HG02571 (cell line): Measurements from ENCODE around the gene BAG5.

ENCODE experiments used
- ATAC-seq: cut with Tn5 transposase; IDR thresholded peaks from one replicate; pipeline ENCODE4 v1.9.1; 2021; ENCODE audit warnings: mild to moderate bottlenecking, moderate library complexity; ENCODE audit not compliant: unreplicated experiment

BAG5 gene

GRCh38 chr14:103547941-103548462 lies 14.5 kb downstream of the BAG5 start:
- no peak for ATAC-seq

- no peak for ATAC-seq
These were observed 15.0 kb downstream of the BAG5 start for GRCh38 chr14:103547455-103547940.

- ATAC-seq, result no peak
These were observed 15.6 kb downstream of the BAG5 start for GRCh38 chr14:103546652-103547454.

GRCh38 chr14:103545915-103546651 lies 16.4 kb downstream of the BAG5 start:
- ATAC-seq, result no peak

GRCh38 chr14:103545219-103545914 lies 17.1 kb downstream of the BAG5 start:
- no peak for ATAC-seq

GRCh38 chr14:103544388-103545218 lies 17.9 kb downstream of the BAG5 start:
- ATAC-seq, result no peak

GRCh38 chr14:103543721-103544387 lies 18.6 kb downstream of the BAG5 start:
- ATAC-seq, result no peak

- ATAC-seq, result no peak
These were observed 19.3 kb downstream of the BAG5 start for GRCh38 chr14:103543140-103543539.

- ATAC-seq, result no peak
These were observed 19.8 kb downstream of the BAG5 start for GRCh38 chr14:103542605-103543088.

- ATAC-seq, result no peak
These were observed 20.5 kb downstream of the BAG5 start for GRCh38 chr14:103541709-103542604.

- ATAC-seq, result no peak
These were observed 21.4 kb downstream of the BAG5 start for GRCh38 chr14:103540821-103541708.

GRCh38 chr14:103539056-103539825 lies 23.2 kb downstream of the BAG5 start:
- no peak for ATAC-seq

- no peak for ATAC-seq
These were observed 24.0 kb downstream of the BAG5 start for GRCh38 chr14:103538291-103539055.

GRCh38 chr14:103537175-103537990 lies 25.1 kb downstream of the BAG5 start:
- ATAC-seq, result no peak

- no peak for ATAC-seq
These were observed 25.8 kb downstream of the BAG5 start for GRCh38 chr14:103536693-103537092.
